ENCODE results near the gene ELP5.

DNA sequence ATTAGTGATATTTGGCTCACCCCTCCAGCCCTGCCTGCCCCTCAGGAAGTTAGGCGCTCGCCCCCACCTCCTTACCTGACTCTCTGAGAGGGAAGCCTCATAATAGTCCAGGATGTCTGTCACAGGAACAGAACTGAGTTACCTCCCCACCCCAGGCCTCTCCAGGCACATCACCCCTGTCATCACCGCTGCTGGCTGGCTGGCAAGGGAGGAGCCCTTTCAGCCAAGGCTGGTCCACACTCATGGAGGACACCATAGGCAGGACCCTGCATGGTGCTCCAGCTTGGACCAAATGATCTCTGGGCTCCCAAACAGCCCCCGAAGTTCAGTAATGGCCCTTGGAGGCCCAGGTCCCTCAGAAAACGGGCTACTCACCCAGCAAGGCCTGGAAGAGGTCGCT, 33.8 kb upstream of the ELP5 start:
- no peak for TF ChIP-seq EZH2phosphoT487 (IDR thresholded peaks at IDR 0.05; ENCODE audit: borderline replicate concordance, low read depth, low read length)
- TF ChIP-seq, protein P1, sequence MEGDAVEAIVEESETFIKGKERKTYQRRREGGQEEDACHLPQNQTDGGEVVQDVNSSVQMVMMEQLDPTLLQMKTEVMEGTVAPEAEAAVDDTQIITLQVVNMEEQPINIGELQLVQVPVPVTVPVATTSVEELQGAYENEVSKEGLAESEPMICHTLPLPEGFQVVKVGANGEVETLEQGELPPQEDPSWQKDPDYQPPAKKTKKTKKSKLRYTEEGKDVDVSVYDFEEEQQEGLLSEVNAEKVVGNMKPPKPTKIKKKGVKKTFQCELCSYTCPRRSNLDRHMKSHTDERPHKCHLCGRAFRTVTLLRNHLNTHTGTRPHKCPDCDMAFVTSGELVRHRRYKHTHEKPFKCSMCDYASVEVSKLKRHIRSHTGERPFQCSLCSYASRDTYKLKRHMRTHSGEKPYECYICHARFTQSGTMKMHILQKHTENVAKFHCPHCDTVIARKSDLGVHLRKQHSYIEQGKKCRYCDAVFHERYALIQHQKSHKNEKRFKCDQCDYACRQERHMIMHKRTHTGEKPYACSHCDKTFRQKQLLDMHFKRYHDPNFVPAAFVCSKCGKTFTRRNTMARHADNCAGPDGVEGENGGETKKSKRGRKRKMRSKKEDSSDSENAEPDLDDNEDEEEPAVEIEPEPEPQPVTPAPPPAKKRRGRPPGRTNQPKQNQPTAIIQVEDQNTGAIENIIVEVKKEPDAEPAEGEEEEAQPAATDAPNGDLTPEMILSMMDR (conservative IDR thresholded peaks at IDR 0.05; ENCODE audit: low read length), result no peak

Measured in OCI-LY7 (cell line).